K562 (cell line): ENCODE results near the gene PLGRKT. TPM values are rescaled to one million over a fixed set of nuclear protein-coding genes. Genes with fewer than 3 reads are reported as not detected.
"Not testable (repeated sequence)": the region's sequence is repeated elsewhere in the genome, so short reads cannot be mapped to it uniquely, and the experiment has no call there.

Experiments
- ATAC-seq: fragments of 200-7000 bp; cut with Tn5 transposase; 3 replicates; pipeline ENCODE4 v1.9.1; 2020; ENCODE audit warnings: moderate library complexity
- BruUV-seq: library from RNA; stranded (reverse); fragments of 400-500 nt; replicated peaks from 2 replicates; lab custom pipeline; 2021; lab: Mats Ljungman, UMichigan
- CTCF ChIA-PET: fragments of 300-600 bp; formaldehyde crosslinking; extraction: SDS; loops from one replicate; lab custom pipeline; 2021; ENCODE audit warnings: low intra/inter-chr PET ratio; lab: Yijun Ruan, JAX
- POLR2A ChIA-PET: fragments of 300-600, 350-650 bp; sonication (Branson Sonifier 250); formaldehyde crosslinking; extraction: SDS; loops from one replicate; lab custom pipeline; 2021; ENCODE audit warnings: antibody characterized with exemption, inconsistent platforms; lab: Yijun Ruan, JAX
- DNase-seq, 4 experiments: peaks; one replicate each; pipeline versions ENCODE4 v3.0.0 to v3.0.0-alpha.2; 2011 to 2018; ENCODE audit warnings: low spot score in 3 of 4, mixed read lengths in 3 of 4; ENCODE audit errors: extremely low read depth in 1 of 4
- FAIRE-seq: peaks from 2 replicates; lab custom pipeline; 2011; peaks lifted over from hg19 to GRCh38; lab: Jason Lieb, UNC
- H2AFZ ChIP-seq: 2 replicates; pipeline ENCODE4 v1.6.0; 2011; ENCODE audit warnings: low read depth, low read length, control low read depth, inconsistent platforms
- H3K27ac ChIP-seq: fragments of 200-600 bp; 3 replicates; pipeline ENCODE4 v1.8.0; 2011; ENCODE audit warnings: low read depth, mild to moderate bottlenecking, control low read depth, inconsistent platforms, low read length, moderate library complexity, mixed read lengths; ENCODE audit errors: extremely low read depth
- H3K27me3 ChIP-seq, 2 experiments: fragments of 300-600 bp in 1 of 2; 2 replicates in 1 of 2; 3 replicates in 1 of 2; pipeline versions ENCODE4 v1.6.0 to v1.8.0; 2011; ENCODE audit warnings: inconsistent platforms in 2 of 2, low read length in 2 of 2, mild to moderate bottlenecking in 1 of 2, mixed read lengths in 1 of 2, moderate library complexity in 1 of 2; ENCODE audit not compliant: control insufficient read depth in 2 of 2, insufficient read depth in 2 of 2
- H3K36me3 ChIP-seq: fragments of 300-600 bp; 3 replicates; pipeline ENCODE4 v1.8.0; 2011; ENCODE audit warnings: mild to moderate bottlenecking, low read length, inconsistent platforms; ENCODE audit not compliant: control insufficient read depth, insufficient read depth
- H3K4me1 ChIP-seq, 2 experiments: fragments of 200-600 bp in 1 of 2; replicated peaks in 1 of 2; 2 replicates in 1 of 2; 3 replicates in 1 of 2; pipeline versions ENCODE4 v1.5.1 to v1.8.0; 2011; ENCODE audit warnings: inconsistent platforms in 2 of 2, low read length in 2 of 2, mild to moderate bottlenecking in 1 of 2, mixed read lengths in 1 of 2, moderate library complexity in 1 of 2; ENCODE audit not compliant: control insufficient read depth in 2 of 2, insufficient read depth in 2 of 2
- H3K4me2 ChIP-seq: 2 replicates; pipeline ENCODE4 v1.6.1; 2011; ENCODE audit warnings: low read length, control low read depth, inconsistent platforms, mixed read lengths; ENCODE audit not compliant: insufficient read depth
- H3K4me3 ChIP-seq: fragments of 200-600 bp; sonication (generic), shearing (Covaris generic); 2 replicates; pipeline ENCODE4 v1.5.1; 2016; ENCODE audit warnings: control low read depth, inconsistent platforms
- H3K79me2 ChIP-seq: fragments of 200-600 bp; 3 replicates; pipeline ENCODE4 v1.8.0; 2011; ENCODE audit warnings: low read length, inconsistent platforms; ENCODE audit not compliant: control insufficient read depth, insufficient read depth
- H3K9ac ChIP-seq, 2 experiments: 2 replicates each; pipeline versions ENCODE4 v1.6.0 to v1.6.1; 2011; ENCODE audit warnings: low read depth in 2 of 2, low read length in 2 of 2, control low read depth in 1 of 2, inconsistent platforms in 1 of 2, mild to moderate bottlenecking in 1 of 2, mixed read lengths in 1 of 2; ENCODE audit not compliant: insufficient read depth in 1 of 2
- H3K9me1 ChIP-seq: one replicate; pipeline ENCODE4 v1.6.0; 2011; ENCODE audit warnings: inconsistent platforms, mild to moderate bottlenecking, low read length, moderate library complexity; ENCODE audit not compliant: control insufficient read depth, insufficient read depth
- H3K9me3 ChIP-seq: replicated peaks from 2 replicates; pipeline ENCODE4 v1.5.1; 2011; ENCODE audit warnings: low read depth, low read length, inconsistent platforms; ENCODE audit not compliant: control insufficient read depth, insufficient read depth
- H4K20me1 ChIP-seq: replicated peaks from 2 replicates; pipeline ENCODE4 v1.6.1; 2011; ENCODE audit warnings: low read length, inconsistent platforms, mixed read lengths; ENCODE audit not compliant: control insufficient read depth, insufficient read depth
- ARID2 ChIP-seq: fragments of 450-650 bp; IDR thresholded peaks from 2 replicates; pipeline ENCODE4 v1.6.1; 2017; ENCODE audit warnings: antibody characterized with exemption, mild to moderate bottlenecking
- EHMT2 ChIP-seq: fragments of 450-650 bp; IDR thresholded peaks from 2 replicates; pipeline ENCODE4 v1.6.1; 2018; ENCODE audit warnings: antibody characterized with exemption
- MCM5 ChIP-seq: fragments of 450-650 bp; IDR thresholded peaks from 2 replicates; pipeline ENCODE4 v1.6.1; 2016; ENCODE audit warnings: low read depth
- MLLT1 ChIP-seq, 2 experiments: fragments of 450-650 bp; IDR thresholded peaks; 2 replicates each; pipeline ENCODE4 v1.6.1; 2016
- NELFE ChIP-seq: IDR thresholded peaks from 2 replicates; pipeline ENCODE4 v1.6.1; 2011; ENCODE audit warnings: mild to moderate bottlenecking; ENCODE audit not compliant: insufficient read depth, insufficient read length
- PCBP2 ChIP-seq: fragments of 200-400 bp; formaldehyde crosslinking; IDR thresholded peaks from 2 replicates; pipeline ENCODE4 v1.6.1; 2018; ENCODE audit warnings: low read length, low read depth, mild to moderate bottlenecking, moderate library complexity; ENCODE audit not compliant: poor library complexity, severe bottlenecking
- TRIM25 ChIP-seq: fragments of 450-650 bp; IDR thresholded peaks from 2 replicates; pipeline ENCODE4 v1.7.0; 2016; ENCODE audit warnings: borderline replicate concordance
- WGBS: fragments of 100-300 bp; shearing (Covaris generic); methylation state at CpG from one replicate; pipeline ENCODE4 v1.1.6; 2016; ENCODE audit warnings: low coverage, mixed read lengths; ENCODE audit not compliant: insufficient coverage; ENCODE audit errors: missing lambda C conversion rate; 5-methylcytosine and 5-hydroxymethylcytosine counted together
- in situ Hi-C: fragments of 300-500 bp; cut with MboI; formaldehyde crosslinking; loops from 4 replicates; pipeline ENCODE4 v1.15.0; 2018; ENCODE audit warnings: inconsistent platforms, mixed read lengths
- intact Hi-C: fragments of 100-400 bp; cut with micrococcal nuclease; formaldehyde crosslinking; loops from 2 replicates; pipeline ENCODE4 v1.14.2; 2022
- polyA plus RNA-seq, 8 experiments: library from polyadenylated mRNA; depleted of rRNA in 4 of 8; stranded (reverse) in 5 of 8; unstranded in 3 of 8; fragments of >200 nt; fragmentation: Nextera tagmentation in 2 of 8; fragmentation: Illumina TruSeq in 1 of 8; extraction: Ambion mirVana in 2 of 8; extraction: Trizol in 1 of 8; gene quantifications; 2 replicates each; pipeline versions ENCODE4 v1.2.1 to v1.2.3, GENCODE V29; 2011 to 2014; ENCODE audit warnings: inconsistent platforms in 1 of 8, missing spikeins in 1 of 8
- total RNA-seq, 7 experiments: library from RNA; depleted of rRNA in 6 of 7; stranded (reverse); fragments of >200 nt in 6 of 7; fragmentation: Illumina TruSeq in 2 of 7; extraction: Trizol in 2 of 7; gene quantifications; 2 replicates each; pipeline versions ENCODE4 v1.2.1 to v1.2.3, GENCODE V29; 2011 to 2021; ENCODE audit warnings: low replicate concordance in 1 of 7
- TF ChIP-seq, protein P1 (sequence below): fragments of 450-650 bp; IDR thresholded peaks from 2 replicates; pipeline ENCODE4 v1.6.1; 2016; ENCODE audit warnings: borderline replicate concordance
- TF ChIP-seq, protein P2 (sequence below), 2 experiments: fragments of 450-650 bp in 1 of 2; sonication (generic) in 1 of 2; formaldehyde crosslinking in 1 of 2; IDR thresholded peaks in 1 of 2; conservative IDR thresholded peaks in 1 of 2; 2 replicates each; pipeline versions ENCODE4 v1.6.1 to v1.8.1; 2016 to 2023; ENCODE audit warnings: mild to moderate bottlenecking in 2 of 2, moderate library complexity in 2 of 2, inconsistent platforms in 1 of 2, missing genetic modification reagents in 1 of 2

The PLGRKT gene
- total and polyA plus RNA-seq, 9 of the 15 experiments (the other 6 are each of a cell fraction or from before 2014, with no cell fraction given): 4.7 to 13.8 (median 6.5) TPM

DNA sequence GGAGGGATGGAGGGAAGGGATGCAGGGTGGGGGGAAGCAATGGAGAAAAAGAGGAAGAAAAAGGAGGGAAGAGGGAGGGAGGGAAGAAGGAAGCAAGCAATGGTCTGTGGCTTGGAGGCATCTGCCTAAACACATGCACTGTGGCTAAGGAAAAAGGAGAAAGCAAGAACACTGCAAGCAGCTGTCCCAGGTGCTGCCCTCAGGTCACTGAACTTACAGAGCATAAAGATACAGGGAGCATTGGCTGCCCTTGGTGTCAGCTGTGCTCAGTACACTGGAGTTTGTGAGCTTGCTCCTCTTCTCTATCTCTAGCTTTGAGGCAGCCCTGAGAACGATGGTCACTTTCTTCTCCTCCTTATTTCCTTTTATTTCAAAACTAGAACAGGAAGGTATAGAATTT is 116.1 kb downstream of the PLGRKT start:
- BruUV-seq, DNase-seq, H3K79me2 ChIP-seq, H3K9me1 ChIP-seq, H3K27me3 ChIP-seq, H4K20me1 ChIP-seq, intact Hi-C loops, in situ Hi-C loops, H3K4me2 ChIP-seq, H3K9ac ChIP-seq, FAIRE-seq, H3K36me3 ChIP-seq, H2AFZ ChIP-seq, H3K27ac ChIP-seq, POLR2A ChIA-PET, H3K9me3 ChIP-seq, ATAC-seq, CTCF ChIA-PET, H3K4me1 ChIP-seq, H3K4me3 ChIP-seq: not testable (repeated sequence)
- no CpG with 5 or more reads among the region's 1 CpG for WGBS

DNA sequence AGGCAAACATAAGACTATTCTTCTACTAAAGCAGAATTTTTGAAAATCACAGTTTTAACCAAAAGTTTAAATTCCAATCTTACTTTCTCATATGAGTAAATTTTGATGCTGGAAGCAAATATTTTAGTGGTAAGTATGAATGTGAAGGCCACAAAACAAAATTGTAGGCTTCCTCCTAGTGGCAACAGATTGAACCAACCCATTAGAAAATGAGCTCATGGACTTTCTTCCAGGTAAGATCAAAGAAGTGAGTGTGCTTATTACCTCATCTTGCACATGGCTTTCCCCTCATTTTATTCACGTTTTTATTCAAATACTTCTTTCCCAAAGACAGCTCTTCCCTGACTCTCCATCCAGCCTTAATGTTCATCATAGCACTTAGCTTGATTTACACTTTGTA is 116.7 kb downstream of the PLGRKT start:
- WGBS: 0% methylated on average over 1 of the region's 1 CpG
- Histone ChIP-seq H4K20me1 (no peaks in the 10 kb centered on the region), H3K27ac (no peak overlapping the region), H3K9ac (no peak overlapping the region), H3K27me3 (no peaks in the 10 kb centered on the region), H3K4me2 (no peak overlapping the region), H3K4me1 (no peaks in the 10 kb centered on the region), H3K4me3 (no peak overlapping the region), H3K79me2 (no peaks in the 10 kb centered on the region), H3K9me3 (no peaks in the 10 kb centered on the region), H3K36me3 (no peaks in the 10 kb centered on the region), H3K9me1 (no peaks in the 10 kb centered on the region), H2AFZ (no peak overlapping the region)
- DNase-seq: no peak
- ChIA-PET POLR2A (no interaction called here), CTCF (no interaction called here)
- intact Hi-C loops (no loop called here), in situ Hi-C loops (no loop called here)
- no peak for FAIRE-seq
- no TSS peak for BruUV-seq
- ATAC-seq: no peak
- no peak for TF ChIP-seq MCM5
- no peak for TF ChIP-seq ARID2
- TF ChIP-seq, protein P1, sequence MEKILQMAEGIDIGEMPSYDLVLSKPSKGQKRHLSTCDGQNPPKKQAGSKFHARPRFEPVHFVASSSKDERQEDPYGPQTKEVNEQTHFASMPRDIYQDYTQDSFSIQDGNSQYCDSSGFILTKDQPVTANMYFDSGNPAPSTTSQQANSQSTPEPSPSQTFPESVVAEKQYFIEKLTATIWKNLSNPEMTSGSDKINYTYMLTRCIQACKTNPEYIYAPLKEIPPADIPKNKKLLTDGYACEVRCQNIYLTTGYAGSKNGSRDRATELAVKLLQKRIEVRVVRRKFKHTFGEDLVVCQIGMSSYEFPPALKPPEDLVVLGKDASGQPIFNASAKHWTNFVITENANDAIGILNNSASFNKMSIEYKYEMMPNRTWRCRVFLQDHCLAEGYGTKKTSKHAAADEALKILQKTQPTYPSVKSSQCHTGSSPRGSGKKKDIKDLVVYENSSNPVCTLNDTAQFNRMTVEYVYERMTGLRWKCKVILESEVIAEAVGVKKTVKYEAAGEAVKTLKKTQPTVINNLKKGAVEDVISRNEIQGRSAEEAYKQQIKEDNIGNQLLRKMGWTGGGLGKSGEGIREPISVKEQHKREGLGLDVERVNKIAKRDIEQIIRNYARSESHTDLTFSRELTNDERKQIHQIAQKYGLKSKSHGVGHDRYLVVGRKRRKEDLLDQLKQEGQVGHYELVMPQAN: no peak
- no peak for TF ChIP-seq TRIM25
- TF ChIP-seq MLLT1 (IDR thresholded peaks at IDR 0.05): no peak
- TF ChIP-seq, protein P2, sequence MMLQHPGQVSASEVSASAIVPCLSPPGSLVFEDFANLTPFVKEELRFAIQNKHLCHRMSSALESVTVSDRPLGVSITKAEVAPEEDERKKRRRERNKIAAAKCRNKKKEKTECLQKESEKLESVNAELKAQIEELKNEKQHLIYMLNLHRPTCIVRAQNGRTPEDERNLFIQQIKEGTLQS (IDR thresholded peaks at IDR 0.05): no peak
- TF ChIP-seq, protein P2 (CRISPR knock-in tag; conservative IDR thresholded peaks at IDR 0.05): no peak
- TF ChIP-seq PCBP2: no peak
- TF ChIP-seq EHMT2: no peak
- no peak for TF ChIP-seq NELFE
